Prostate gland (tissue), 2 donors: ENCODE measurements around the gene PIGH.

ENCODE experiments used
- CTCF ChIP-seq, 4 experiments: fragments of 200-600 bp in 2 of 4; fragments of 450-650 bp in 2 of 4; sonication (generic) in 2 of 4; IDR thresholded peaks; 1 replicate in 3 of 4; 2 replicates in 1 of 4; pipeline ENCODE4 v1.5.1; 2016 to 2019; ENCODE audit warnings: antibody characterized with exemption in 4 of 4, mild to moderate bottlenecking in 2 of 4, moderate library complexity in 2 of 4
- POLR2A ChIP-seq: fragments of 450-650 bp; IDR thresholded peaks from one replicate; pipeline ENCODE4 v1.6.1; 2016; ENCODE audit warnings: antibody characterized with exemption, mild to moderate bottlenecking
- POLR2AphosphoS5 ChIP-seq: sonication (generic); formaldehyde crosslinking; IDR thresholded peaks from one replicate; pipeline ENCODE4 v1.6.1; 2017; ENCODE audit warnings: antibody characterized with exemption

GRCh38 chr14:67633451-67634147 lies 33.5 kb upstream of the PIGH start:
- TF ChIP-seq POLR2AphosphoS5 (no peak), CTCF (IDR thresholded peaks at IDR 0.05) (no peak), POLR2A (no peak)
